GM12878 (cell line): ENCODE results near the gene MCC. TPM values are rescaled to one million over a fixed set of nuclear protein-coding genes. Genes with fewer than 3 reads are reported as not detected.

Experiments
- ATAC-seq: fragments of 200-7000 bp; cut with Tn5 transposase; 3 replicates; pipeline ENCODE4 v1.9.1; 2020; ENCODE audit warnings: mild to moderate bottlenecking, moderate library complexity
- BruUV-seq: library from RNA; stranded (reverse); fragments of 400-500 nt; replicated peaks from 2 replicates; lab custom pipeline; 2021; lab: Mats Ljungman, UMichigan
- CTCF ChIA-PET: fragments of 300-600 bp; sonication (Branson Sonifier 250); formaldehyde crosslinking; extraction: SDS; loops from one replicate; lab custom pipeline; 2021; ENCODE audit warnings: inconsistent platforms; lab: Yijun Ruan, JAX
- POLR2A ChIA-PET: fragments of 350-600 bp; formaldehyde crosslinking; extraction: SDS; loops from one replicate; lab custom pipeline; 2021; ENCODE audit warnings: inconsistent platforms; lab: Charles Lee
- RAD21 ChIA-PET: fragments of 300-600 bp; sonication (Branson Sonifier 250); formaldehyde crosslinking; loops from one replicate; lab custom pipeline; 2023; ENCODE audit warnings: antibody characterized with exemption; ENCODE audit not compliant: unreplicated experiment; lab: Charles Lee
- SMC1A ChIA-PET: fragments of 300-600 bp; sonication (Branson Sonifier 250); formaldehyde crosslinking; loops from one replicate; lab custom pipeline; 2023; ENCODE audit not compliant: unreplicated experiment, uncharacterized antibody; lab: Charles Lee
- DNase-seq: peaks from one replicate; pipeline ENCODE4 v3.0.0-alpha.2; 2011; ENCODE audit warnings: low read depth, low spot score
- FAIRE-seq: peaks from 3 replicates; lab custom pipeline; 2011; peaks lifted over from hg19 to GRCh38; lab: Jason Lieb, UNC
- H2AFZ ChIP-seq: 2 replicates; pipeline ENCODE4 v1.6.0; 2011; ENCODE audit warnings: low read depth, low read length, control low read depth; ENCODE audit not compliant: control insufficient read depth
- H3K27ac ChIP-seq: 2 replicates; pipeline ENCODE4 v1.5.1; 2011; ENCODE audit warnings: control low read depth; ENCODE audit not compliant: control insufficient read depth, insufficient read depth
- H3K27me3 ChIP-seq, 2 experiments: replicated peaks in 1 of 2; 2 replicates each; pipeline versions ENCODE4 v1.6.0 to v1.6.1; 2011; ENCODE audit warnings: low read length in 1 of 2; ENCODE audit not compliant: control insufficient read depth in 2 of 2, insufficient read depth in 2 of 2
- H3K36me3 ChIP-seq, 2 experiments: 2 replicates each; pipeline ENCODE4 v1.5.1; 2011; ENCODE audit warnings: low read length in 1 of 2; ENCODE audit not compliant: control insufficient read depth in 2 of 2, insufficient read depth in 2 of 2
- H3K4me1 ChIP-seq: 2 replicates; pipeline ENCODE4 v1.6.1; 2011; ENCODE audit warnings: mild to moderate bottlenecking, low read length, moderate library complexity, mixed read lengths; ENCODE audit not compliant: control insufficient read depth, insufficient read depth
- H3K4me2 ChIP-seq: 2 replicates; pipeline ENCODE4 v1.6.0; 2011; ENCODE audit warnings: control low read depth; ENCODE audit not compliant: control insufficient read depth, insufficient read depth
- H3K4me3 ChIP-seq: fragments of 200-600 bp; sonication (generic); 2 replicates; pipeline ENCODE4 v1.5.1; 2016
- H3K79me2 ChIP-seq: 2 replicates; pipeline ENCODE4 v1.6.0; 2011; ENCODE audit warnings: low read length; ENCODE audit not compliant: control insufficient read depth, insufficient read depth
- H3K9ac ChIP-seq: 2 replicates; pipeline ENCODE4 v1.8.0; 2011; ENCODE audit warnings: low read length, control low read depth, mixed read lengths; ENCODE audit not compliant: control insufficient read depth, insufficient read depth
- H3K9me3 ChIP-seq: replicated peaks from 3 replicates; pipeline ENCODE4 v1.5.1; 2011; ENCODE audit warnings: mild to moderate bottlenecking, low read length; ENCODE audit not compliant: control insufficient read depth, insufficient read depth
- H4K20me1 ChIP-seq: 2 replicates; pipeline ENCODE4 v1.6.0; 2011; ENCODE audit not compliant: control insufficient read depth, insufficient read depth
- BMI1 ChIP-seq: fragments of 450-650 bp; IDR thresholded peaks from 2 replicates; pipeline ENCODE4 v1.6.1; 2016; ENCODE audit warnings: mild to moderate bottlenecking, moderate library complexity, borderline replicate concordance
- CHD2 ChIP-seq: IDR thresholded peaks from 2 replicates; pipeline ENCODE4 v1.6.1; 2011; ENCODE audit warnings: low read depth, low read length, improper control_type of control experiment, borderline replicate concordance
- EZH2 ChIP-seq: IDR thresholded peaks from 2 replicates; pipeline ENCODE4 v1.6.1; 2012; ENCODE audit warnings: low read depth, mild to moderate bottlenecking, control low read depth, inconsistent platforms, low read length, borderline replicate concordance; ENCODE audit not compliant: control insufficient read depth
- HDGF ChIP-seq: fragments of 450-650 bp; IDR thresholded peaks from 2 replicates; pipeline ENCODE4 v1.6.1; 2016; ENCODE audit warnings: antibody characterized with exemption
- NR2C1 ChIP-seq: fragments of 450-650 bp; IDR thresholded peaks from 2 replicates; pipeline ENCODE4 v1.6.1; 2017; ENCODE audit warnings: antibody characterized with exemption, mild to moderate bottlenecking, moderate library complexity
- NRF1 ChIP-seq: conservative IDR thresholded peaks from 2 replicates; pipeline ENCODE4 v1.6.1; 2011; ENCODE audit warnings: mild to moderate bottlenecking, low read depth, low read length, improper control_type of control experiment
- POLR2AphosphoS2 ChIP-seq: IDR thresholded peaks from 2 replicates; pipeline ENCODE4 v1.6.1; 2011; ENCODE audit warnings: low read depth, mild to moderate bottlenecking, low read length, improper control_type of control experiment, moderate library complexity
- STAT3 ChIP-seq: IDR thresholded peaks from 2 replicates; pipeline ENCODE4 v1.6.1; 2011; ENCODE audit warnings: low read depth, low read length, improper control_type of control experiment
- WGBS: methylation state at CpG from one replicate; pipeline ENCODE4 v1.1.6; 2016; ENCODE audit warnings: low lambda C conversion rate; ENCODE audit not compliant: insufficient replicate concordance, insufficient coverage; ENCODE audit errors: missing lambda C conversion rate; 5-methylcytosine and 5-hydroxymethylcytosine counted together
- in situ Hi-C: fragments of 300-500 bp; cut with MboI; formaldehyde crosslinking; loops from 9 replicates; pipeline ENCODE4 v1.14.3; 2018; ENCODE audit warnings: mixed read lengths
- intact Hi-C: fragments of 100-400 bp; cut with micrococcal nuclease; formaldehyde crosslinking; loops from one replicate; pipeline ENCODE4 v1.14.2; 2022; ENCODE audit not compliant: unreplicated experiment
- polyA plus RNA-seq, 11 experiments: library from polyadenylated mRNA; depleted of rRNA in 4 of 11; unstranded in 6 of 11; stranded (reverse) in 5 of 11; fragments of >200 nt; fragmentation: Nextera tagmentation in 4 of 11; fragmentation: Illumina TruSeq in 1 of 11; extraction: Ambion mirVana in 4 of 11; extraction: Trizol in 1 of 11; gene quantifications; 1 replicate in 1 of 11; 2 replicates in 10 of 11; pipeline versions ENCODE4 v1.2.1 to v1.2.3, GENCODE V29; 2011 to 2016; ENCODE audit warnings: inconsistent platforms in 2 of 11, missing spikeins in 2 of 11, low read depth in 1 of 11
- total RNA-seq, 4 experiments: library from RNA; depleted of rRNA in 3 of 4; stranded (reverse); fragments of >200 nt in 3 of 4; fragmentation: Illumina TruSeq in 1 of 4; extraction: Trizol in 1 of 4; gene quantifications; 2 replicates each; pipeline versions ENCODE4 v1.2.1 to v1.2.3, GENCODE V29; 2013 to 2021
- TF ChIP-seq, protein P1 (sequence below): fragments of 450-650 bp; IDR thresholded peaks from 2 replicates; pipeline ENCODE4 v1.6.1; 2016; ENCODE audit warnings: mild to moderate bottlenecking
- TF ChIP-seq, protein P2 (sequence below): fragments of 450-650 bp; conservative IDR thresholded peaks from 2 replicates; pipeline ENCODE4 v1.6.1; 2017; ENCODE audit warnings: mild to moderate bottlenecking, moderate library complexity
- TF ChIP-seq, protein P3 (sequence below): fragments of 450-650 bp; IDR thresholded peaks from 2 replicates; pipeline ENCODE4 v1.6.1; 2017; ENCODE audit warnings: antibody characterized with exemption, mild to moderate bottlenecking, moderate library complexity
- TF ChIP-seq, protein P4 (sequence below): fragments of 450-650 bp; IDR thresholded peaks from 2 replicates; pipeline ENCODE4 v1.6.1; 2016; ENCODE audit warnings: mild to moderate bottlenecking

The MCC gene
- total and polyA plus RNA-seq, 10 of the 15 experiments (the other 5 are each of a cell fraction or from before 2014, with no cell fraction given) = 0.03 to 0.86 (median 0.16) TPM

DNA sequence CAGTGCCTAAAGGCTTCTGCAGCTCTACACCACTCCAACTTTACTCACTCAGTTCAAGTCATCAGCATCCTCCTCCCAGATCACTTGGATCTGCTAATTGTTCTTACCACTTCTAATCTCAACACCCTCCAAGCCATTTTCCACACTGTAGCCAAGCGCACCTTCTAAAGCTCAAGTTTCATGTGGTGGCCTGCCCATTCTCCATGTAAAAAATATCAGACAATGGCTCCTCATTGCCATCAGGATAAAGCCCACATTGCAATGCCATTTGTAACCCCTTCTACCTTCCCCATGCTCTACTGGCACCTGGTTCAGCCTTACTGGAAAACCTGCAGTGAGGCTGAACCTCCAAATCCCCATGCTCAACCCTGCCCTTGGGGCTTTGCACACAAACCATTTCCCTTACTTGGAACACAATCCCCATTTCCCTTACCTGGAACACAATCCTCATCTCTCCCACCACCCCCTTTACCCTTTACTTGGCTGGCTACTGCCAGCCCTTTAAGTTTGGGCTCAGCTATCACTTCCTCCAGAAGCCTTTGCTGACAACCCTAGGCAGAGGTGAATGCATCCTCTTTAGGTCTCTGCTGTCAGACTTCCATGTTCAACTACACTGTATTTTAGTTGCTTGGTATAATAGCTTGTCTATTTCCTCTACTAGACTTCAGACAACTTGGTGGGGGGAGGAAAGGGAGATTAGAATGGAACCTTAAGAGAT is 273.5 kb downstream of the MCC start:
- BruUV-seq = no TSS peak
- in situ Hi-C loops = no loop called here
- no peak for FAIRE-seq
- Histone ChIP-seq H3K79me2 (no peaks in the 10 kb centered on the region), H3K4me3 (no peak overlapping the region), H3K9me3 (no peaks in the 10 kb centered on the region), H3K27me3 (no peaks in the 10 kb centered on the region; a peak in 1 of 4 replicates), H2AFZ (no peak overlapping the region), H3K4me2 (no peak overlapping the region), H3K36me3 (no peaks in the 10 kb centered on the region), H3K9ac (no peak overlapping the region), H3K27ac (no peak overlapping the region), H4K20me1 (no peaks in the 10 kb centered on the region), H3K4me1 (no peaks in the 10 kb centered on the region)
- ChIA-PET POLR2A (no interaction called here), RAD21 (no interaction called here), CTCF (no interaction called here), SMC1A (no interaction called here)
- ATAC-seq = no peak
- 95% methylated on average over 1 of the region's 1 CpG for WGBS
- intact Hi-C loops = no loop called here
- DNase-seq = no peak
- TF ChIP-seq NR2C1 (no peak), STAT3 (no peak), BMI1 (no peak), EZH2 (no peak), CHD2 (no peak), POLR2AphosphoS2 (no peak), NRF1 (no peak), HDGF (no peak)
- TF ChIP-seq, protein P1, sequence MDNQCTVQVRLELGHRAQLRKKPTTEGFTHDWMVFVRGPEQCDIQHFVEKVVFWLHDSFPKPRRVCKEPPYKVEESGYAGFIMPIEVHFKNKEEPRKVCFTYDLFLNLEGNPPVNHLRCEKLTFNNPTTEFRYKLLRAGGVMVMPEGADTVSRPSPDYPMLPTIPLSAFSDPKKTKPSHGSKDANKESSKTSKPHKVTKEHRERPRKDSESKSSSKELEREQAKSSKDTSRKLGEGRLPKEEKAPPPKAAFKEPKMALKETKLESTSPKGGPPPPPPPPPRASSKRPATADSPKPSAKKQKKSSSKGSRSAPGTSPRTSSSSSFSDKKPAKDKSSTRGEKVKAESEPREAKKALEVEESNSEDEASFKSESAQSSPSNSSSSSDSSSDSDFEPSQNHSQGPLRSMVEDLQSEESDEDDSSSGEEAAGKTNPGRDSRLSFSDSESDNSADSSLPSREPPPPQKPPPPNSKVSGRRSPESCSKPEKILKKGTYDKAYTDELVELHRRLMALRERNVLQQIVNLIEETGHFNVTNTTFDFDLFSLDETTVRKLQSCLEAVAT = no peak
- TF ChIP-seq, protein P2, sequence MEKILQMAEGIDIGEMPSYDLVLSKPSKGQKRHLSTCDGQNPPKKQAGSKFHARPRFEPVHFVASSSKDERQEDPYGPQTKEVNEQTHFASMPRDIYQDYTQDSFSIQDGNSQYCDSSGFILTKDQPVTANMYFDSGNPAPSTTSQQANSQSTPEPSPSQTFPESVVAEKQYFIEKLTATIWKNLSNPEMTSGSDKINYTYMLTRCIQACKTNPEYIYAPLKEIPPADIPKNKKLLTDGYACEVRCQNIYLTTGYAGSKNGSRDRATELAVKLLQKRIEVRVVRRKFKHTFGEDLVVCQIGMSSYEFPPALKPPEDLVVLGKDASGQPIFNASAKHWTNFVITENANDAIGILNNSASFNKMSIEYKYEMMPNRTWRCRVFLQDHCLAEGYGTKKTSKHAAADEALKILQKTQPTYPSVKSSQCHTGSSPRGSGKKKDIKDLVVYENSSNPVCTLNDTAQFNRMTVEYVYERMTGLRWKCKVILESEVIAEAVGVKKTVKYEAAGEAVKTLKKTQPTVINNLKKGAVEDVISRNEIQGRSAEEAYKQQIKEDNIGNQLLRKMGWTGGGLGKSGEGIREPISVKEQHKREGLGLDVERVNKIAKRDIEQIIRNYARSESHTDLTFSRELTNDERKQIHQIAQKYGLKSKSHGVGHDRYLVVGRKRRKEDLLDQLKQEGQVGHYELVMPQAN = no peak
- TF ChIP-seq, protein P3, sequence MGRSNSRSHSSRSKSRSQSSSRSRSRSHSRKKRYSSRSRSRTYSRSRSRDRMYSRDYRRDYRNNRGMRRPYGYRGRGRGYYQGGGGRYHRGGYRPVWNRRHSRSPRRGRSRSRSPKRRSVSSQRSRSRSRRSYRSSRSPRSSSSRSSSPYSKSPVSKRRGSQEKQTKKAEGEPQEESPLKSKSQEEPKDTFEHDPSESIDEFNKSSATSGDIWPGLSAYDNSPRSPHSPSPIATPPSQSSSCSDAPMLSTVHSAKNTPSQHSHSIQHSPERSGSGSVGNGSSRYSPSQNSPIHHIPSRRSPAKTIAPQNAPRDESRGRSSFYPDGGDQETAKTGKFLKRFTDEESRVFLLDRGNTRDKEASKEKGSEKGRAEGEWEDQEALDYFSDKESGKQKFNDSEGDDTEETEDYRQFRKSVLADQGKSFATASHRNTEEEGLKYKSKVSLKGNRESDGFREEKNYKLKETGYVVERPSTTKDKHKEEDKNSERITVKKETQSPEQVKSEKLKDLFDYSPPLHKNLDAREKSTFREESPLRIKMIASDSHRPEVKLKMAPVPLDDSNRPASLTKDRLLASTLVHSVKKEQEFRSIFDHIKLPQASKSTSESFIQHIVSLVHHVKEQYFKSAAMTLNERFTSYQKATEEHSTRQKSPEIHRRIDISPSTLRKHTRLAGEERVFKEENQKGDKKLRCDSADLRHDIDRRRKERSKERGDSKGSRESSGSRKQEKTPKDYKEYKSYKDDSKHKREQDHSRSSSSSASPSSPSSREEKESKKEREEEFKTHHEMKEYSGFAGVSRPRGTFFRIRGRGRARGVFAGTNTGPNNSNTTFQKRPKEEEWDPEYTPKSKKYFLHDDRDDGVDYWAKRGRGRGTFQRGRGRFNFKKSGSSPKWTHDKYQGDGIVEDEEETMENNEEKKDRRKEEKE = no peak
- TF ChIP-seq, protein P4, sequence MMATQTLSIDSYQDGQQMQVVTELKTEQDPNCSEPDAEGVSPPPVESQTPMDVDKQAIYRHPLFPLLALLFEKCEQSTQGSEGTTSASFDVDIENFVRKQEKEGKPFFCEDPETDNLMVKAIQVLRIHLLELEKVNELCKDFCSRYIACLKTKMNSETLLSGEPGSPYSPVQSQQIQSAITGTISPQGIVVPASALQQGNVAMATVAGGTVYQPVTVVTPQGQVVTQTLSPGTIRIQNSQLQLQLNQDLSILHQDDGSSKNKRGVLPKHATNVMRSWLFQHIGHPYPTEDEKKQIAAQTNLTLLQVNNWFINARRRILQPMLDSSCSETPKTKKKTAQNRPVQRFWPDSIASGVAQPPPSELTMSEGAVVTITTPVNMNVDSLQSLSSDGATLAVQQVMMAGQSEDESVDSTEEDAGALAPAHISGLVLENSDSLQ = no peak
